GM23248 (cell line): Measurements from ENCODE around the gene SIGLEC1. TPM values are rescaled to one million over a fixed set of nuclear protein-coding genes. Genes with fewer than 3 reads are reported as not detected.

ENCODE experiments used
- DNase-seq: peaks from one replicate; pipeline ENCODE4 v3.0.0-alpha.2; 2015
- H2AFZ ChIP-seq: fragments of 200-600 bp; sonication (generic); 2 replicates; pipeline ENCODE4 v1.6.1; 2016; ENCODE audit warnings: antibody characterized with exemption
- H3F3A ChIP-seq: fragments of 200-600 bp; sonication (generic); 2 replicates; pipeline ENCODE4 v1.6.1; 2016; ENCODE audit warnings: mild to moderate bottlenecking, antibody characterized with exemption, mixed run types; ENCODE audit not compliant: insufficient read depth
- H3K27ac ChIP-seq: fragments of 200-600 bp; sonication (generic); 2 replicates; pipeline ENCODE4 v1.5.1; 2016; ENCODE audit warnings: mild to moderate bottlenecking
- H3K27me3 ChIP-seq: fragments of 200-600 bp; sonication (generic); replicated peaks from 2 replicates; pipeline ENCODE4 v1.6.1; 2016; ENCODE audit warnings: mild to moderate bottlenecking; ENCODE audit not compliant: insufficient read depth
- H3K36me3 ChIP-seq: fragments of 200-600 bp; sonication (generic); 2 replicates; pipeline ENCODE4 v1.6.1; 2016; ENCODE audit warnings: low read depth, mild to moderate bottlenecking
- H3K4me1 ChIP-seq: fragments of 200-600 bp; sonication (generic); 2 replicates; pipeline ENCODE4 v1.6.1; 2016; ENCODE audit warnings: mild to moderate bottlenecking; ENCODE audit not compliant: insufficient read depth
- H3K4me2 ChIP-seq: fragments of 200-600 bp; sonication (generic); one replicate; pipeline ENCODE4 v1.6.1; 2016; ENCODE audit warnings: mild to moderate bottlenecking; ENCODE audit not compliant: unreplicated experiment
- H3K4me3 ChIP-seq: fragments of 200-600 bp; sonication (generic); 2 replicates; pipeline ENCODE4 v1.5.1; 2016; ENCODE audit warnings: mild to moderate bottlenecking
- H3K79me2 ChIP-seq: fragments of 200-600 bp; sonication (generic); 2 replicates; pipeline ENCODE4 v1.6.1; 2016; ENCODE audit warnings: mild to moderate bottlenecking; ENCODE audit not compliant: insufficient read depth
- H3K9ac ChIP-seq: fragments of 200-600 bp; sonication (generic); 2 replicates; pipeline ENCODE4 v1.6.1; 2016; ENCODE audit warnings: mild to moderate bottlenecking
- H3K9me2 ChIP-seq: fragments of 200-600 bp; sonication (generic); 2 replicates; pipeline ENCODE4 v1.6.1; 2016; ENCODE audit warnings: mixed run types, mild to moderate bottlenecking, moderate library complexity; ENCODE audit not compliant: insufficient read depth
- H3K9me3 ChIP-seq: fragments of 200-600 bp; sonication (generic); one replicate; pipeline ENCODE4 v1.6.1; 2017; ENCODE audit warnings: low read depth
- H4K20me1 ChIP-seq: fragments of 200-600 bp; sonication (generic); 2 replicates; pipeline ENCODE4 v1.6.0; 2016; ENCODE audit not compliant: insufficient read depth
- EZH2 ChIP-seq: fragments of 200-600 bp; sonication (generic); IDR thresholded peaks from 2 replicates; pipeline ENCODE4 v1.6.1; 2018; ENCODE audit warnings: antibody characterized with exemption, mild to moderate bottlenecking; ENCODE audit not compliant: insufficient read depth, poor library complexity, severe bottlenecking
- EZH2phosphoT487 ChIP-seq: fragments of 200-600 bp; sonication (generic); IDR thresholded peaks from 2 replicates; pipeline ENCODE4 v1.6.1; 2018; ENCODE audit warnings: antibody characterized with exemption, moderate library complexity, mild to moderate bottlenecking, low read depth; ENCODE audit not compliant: insufficient read depth
- WGBS, 2 experiments: methylation state at CpG; one replicate each; pipeline ENCODE4 v1.1.6; 2015 to 2017; ENCODE audit warnings: low lambda C conversion rate in 2 of 2, low coverage in 1 of 2; ENCODE audit errors: missing lambda C conversion rate in 2 of 2; 5-methylcytosine and 5-hydroxymethylcytosine counted together
- in situ Hi-C: fragments of 300-500 bp; cut with MboI; formaldehyde crosslinking; loops from 2 replicates; pipeline ENCODE4 v1.15.0; 2020
- polyA plus RNA-seq: library from polyadenylated mRNA; unstranded; fragments of >200 nt; fragmentation: Nextera tagmentation; extraction: Ambion mirVana; gene quantifications from 2 replicates; pipeline ENCODE4 v1.2.1, GENCODE V29; 2016
- total RNA-seq: library from RNA; depleted of rRNA; stranded (reverse); fragments of >200 nt; shearing (Covaris generic); gene quantifications from 2 replicates; pipeline ENCODE4 v1.2.3, GENCODE V29; 2014

SIGLEC1 gene
- total and polyA plus RNA-seq, 2 experiments from 2014 or later, result not detected

DNA sequence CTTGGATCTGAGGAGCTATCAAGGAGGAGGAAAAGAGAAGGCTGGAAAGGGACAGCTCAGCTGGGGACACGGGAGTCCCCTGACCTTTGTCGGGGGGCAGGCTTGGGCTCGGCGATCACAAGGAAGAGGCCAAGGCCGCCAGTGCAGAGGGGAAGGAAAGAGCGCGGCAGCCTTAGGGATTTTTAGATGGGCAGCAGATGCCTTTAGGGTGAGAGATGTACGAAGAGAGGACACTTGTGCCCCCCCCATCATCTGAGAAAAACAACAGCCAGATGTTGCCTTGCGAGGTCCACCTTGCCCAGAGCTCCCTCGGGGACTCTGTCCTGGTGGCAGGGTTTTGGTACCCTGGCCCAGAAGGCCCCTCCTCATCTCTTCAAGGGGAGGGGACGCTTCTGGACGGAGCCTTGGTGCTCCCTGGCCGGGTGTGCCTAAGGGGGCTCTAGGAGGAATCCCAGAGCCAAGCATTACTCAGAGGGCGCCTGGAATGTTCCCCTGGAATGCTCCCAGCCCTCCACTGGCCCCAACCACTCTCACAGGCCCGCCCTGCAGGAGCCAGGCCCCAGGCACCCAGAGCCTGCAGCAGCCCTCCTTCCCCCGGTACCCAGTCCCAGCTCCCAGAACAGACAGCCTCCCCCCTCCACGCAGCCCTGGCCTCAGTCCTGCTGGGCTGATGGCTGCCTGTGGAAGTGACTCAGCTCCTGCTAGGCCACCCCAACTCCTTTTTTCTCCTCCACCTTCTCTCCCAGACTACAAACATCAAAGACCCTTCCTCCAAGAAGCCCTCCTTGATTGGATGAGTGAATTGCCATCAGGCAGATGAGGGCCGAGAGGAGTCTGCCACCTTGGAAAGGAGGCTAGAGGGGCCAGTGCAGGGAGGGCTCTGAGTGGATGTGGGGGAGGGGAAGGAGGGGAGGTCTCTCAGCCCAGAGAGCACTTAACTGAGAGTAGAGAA lies 32.4 kb downstream of the SIGLEC1 start:
- H3K9me3 ChIP-seq, result no peaks in the 10 kb centered on the region
- no peaks in the 10 kb centered on the region for H3K79me2 ChIP-seq
- no peaks in the 10 kb centered on the region for H3K9me2 ChIP-seq
- WGBS, 2 experiments, result 3 to 6% methylated on average over 17 to 18 of the region's 18 CpGs
- no peaks in the 10 kb centered on the region for H3K36me3 ChIP-seq
- TF ChIP-seq EZH2phosphoT487, result no peak
- TF ChIP-seq EZH2, result no peak
- peak; percentile 91 for DNase-seq
- peak overlapping the region; percentile 56 for H2AFZ ChIP-seq
- peak overlapping the region; percentile 73 for H3K27ac ChIP-seq
- in situ Hi-C loops, result no loop called here
- peaks cover 40% of the 10 kb centered on the region for H3K4me1 ChIP-seq
- peaks cover 8% of the 10 kb centered on the region; the same call in 1 of the 2 replicates for H3F3A ChIP-seq
- peak overlapping the region; percentile 84 for H3K4me2 ChIP-seq
- peak overlapping the region; percentile 73 for H3K4me3 ChIP-seq
- no peaks in the 10 kb centered on the region for H3K27me3 ChIP-seq
- peak overlapping the region; percentile 71 for H3K9ac ChIP-seq
- H4K20me1 ChIP-seq, result no peaks in the 10 kb centered on the region

DNA sequence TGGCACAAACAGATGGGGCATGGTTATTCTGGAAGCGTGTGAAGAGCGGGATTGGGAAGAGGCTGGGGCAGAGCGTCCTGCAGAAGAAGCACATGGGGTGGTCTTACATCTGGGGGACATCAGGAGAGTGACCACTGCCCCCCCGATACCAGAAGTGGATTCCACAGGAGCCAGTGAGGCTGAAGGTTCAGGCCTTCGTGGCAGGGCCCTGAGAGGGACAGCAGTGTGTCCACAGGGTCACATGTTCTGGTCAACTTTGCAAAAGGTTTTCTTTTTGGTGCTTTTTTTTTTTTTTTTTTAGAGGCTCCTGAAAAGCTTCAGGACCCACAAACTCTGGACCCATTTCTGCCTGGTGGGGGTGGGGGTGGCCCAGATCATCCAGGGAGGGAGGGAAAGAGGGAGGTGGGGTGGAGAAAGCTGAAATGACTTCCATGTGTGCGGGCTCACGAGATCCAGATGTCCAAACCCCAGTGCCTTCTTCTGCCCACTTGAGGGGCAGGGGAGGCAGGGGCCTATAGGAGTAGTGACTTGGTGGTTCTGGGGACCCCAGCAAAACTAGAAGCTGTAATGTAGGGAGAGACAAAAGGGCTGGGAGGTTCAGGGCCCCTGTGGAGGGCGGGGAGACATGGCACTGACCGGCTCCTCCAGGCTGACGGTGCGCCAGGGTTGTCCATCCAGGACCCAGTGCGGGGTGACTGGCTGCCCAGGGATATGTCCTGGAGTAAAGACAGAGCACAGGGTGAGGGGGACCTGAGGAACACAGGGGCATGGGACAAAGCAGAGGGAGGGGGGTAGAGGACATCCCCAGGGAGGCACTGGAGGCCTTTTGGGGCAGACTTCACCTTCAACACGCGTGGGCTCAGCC lies 33.3 kb downstream of the SIGLEC1 start:
- Histone ChIP-seq H3K9ac (peak overlapping the region; percentile 71), H3K27ac (peak overlapping the region; percentile 73), H3F3A (peaks cover 8% of the 10 kb centered on the region; the same call in 1 of the 2 replicates), H4K20me1 (no peaks in the 10 kb centered on the region), H3K4me1 (peaks cover 40% of the 10 kb centered on the region), H3K79me2 (no peaks in the 10 kb centered on the region), H3K4me3 (peak overlapping the region; percentile 73), H2AFZ (peak overlapping the region; percentile 56), H3K4me2 (peak overlapping the region; percentile 84), H3K9me2 (no peaks in the 10 kb centered on the region), H3K27me3 (no peaks in the 10 kb centered on the region), H3K9me3 (no peaks in the 10 kb centered on the region), H3K36me3 (no peaks in the 10 kb centered on the region)
- 22 to 26% methylated on average over 12 to 14 of the region's 14 CpGs for WGBS, 2 experiments
- in situ Hi-C loops, result no loop called here
- peak; percentile 55 for DNase-seq
- TF ChIP-seq EZH2, result no peak
- TF ChIP-seq EZH2phosphoT487, result no peak

DNA sequence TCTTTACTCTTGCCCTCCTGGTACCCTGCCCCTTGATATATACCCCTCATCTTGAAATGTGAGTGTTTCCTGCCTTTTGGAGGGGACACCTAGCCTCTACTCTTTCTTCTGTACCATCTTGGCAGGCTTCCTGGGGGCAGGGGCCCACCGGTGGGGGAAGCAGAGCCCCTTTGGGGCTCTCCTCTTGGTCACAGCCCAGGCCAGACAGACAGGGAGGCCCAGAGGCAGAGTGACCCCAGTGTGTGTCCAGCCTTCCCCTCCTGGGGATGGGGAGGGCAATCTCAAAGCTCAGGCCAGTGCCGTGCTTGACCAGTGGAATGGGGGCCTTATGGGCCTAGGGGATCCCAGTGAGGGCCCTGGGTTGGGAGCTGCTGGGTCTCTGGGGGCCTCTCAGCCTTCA lies 34.2 kb downstream of the SIGLEC1 start:
- no peak overlapping the region for H3K4me2 ChIP-seq
- H3K9me2 ChIP-seq, result no peaks in the 10 kb centered on the region
- no peak overlapping the region for H3K9ac ChIP-seq
- no peak overlapping the region for H2AFZ ChIP-seq
- peaks cover 8% of the 10 kb centered on the region; the same call in 1 of the 2 replicates for H3F3A ChIP-seq
- no peaks in the 10 kb centered on the region for H3K9me3 ChIP-seq
- H3K79me2 ChIP-seq, result no peaks in the 10 kb centered on the region
- no peak overlapping the region for H3K4me3 ChIP-seq
- in situ Hi-C loops, result no loop called here
- DNase-seq, result no peak
- H3K4me1 ChIP-seq, result peaks cover 40% of the 10 kb centered on the region
- no peaks in the 10 kb centered on the region for H3K36me3 ChIP-seq
- H4K20me1 ChIP-seq, result no peaks in the 10 kb centered on the region
- TF ChIP-seq EZH2phosphoT487 (no peak), EZH2 (no peak)
- no peaks in the 10 kb centered on the region for H3K27me3 ChIP-seq
- 42 to 50% methylated on average over 2 of the region's 2 CpGs for WGBS, 2 experiments
- no peak overlapping the region for H3K27ac ChIP-seq

DNA sequence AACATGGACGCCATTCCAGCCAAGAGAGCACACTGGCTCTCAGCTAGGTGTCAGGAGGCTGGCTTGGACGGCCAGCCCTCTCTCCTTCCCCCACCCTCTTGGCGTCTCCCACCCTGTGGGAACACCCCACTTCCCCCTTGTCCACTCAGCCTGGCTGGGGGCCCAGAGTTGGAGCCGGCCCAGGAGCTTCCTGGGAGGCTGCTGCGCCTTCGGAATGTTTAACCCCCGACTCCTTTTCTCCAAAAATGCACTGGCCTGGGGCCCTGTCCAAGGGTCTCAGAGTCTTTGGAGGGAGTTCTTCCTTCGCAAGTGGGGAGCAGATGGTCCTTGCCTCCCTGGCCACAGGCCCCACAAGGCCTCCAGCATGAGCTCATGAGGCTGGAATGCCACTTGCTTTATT lies 34.7 kb downstream of the SIGLEC1 start:
- Histone ChIP-seq H3K4me3 (no peak overlapping the region), H3K4me2 (no peak overlapping the region), H3F3A (peaks cover 8% of the 10 kb centered on the region; the same call in 1 of the 2 replicates), H4K20me1 (no peaks in the 10 kb centered on the region), H3K27ac (no peak overlapping the region), H3K9me2 (no peaks in the 10 kb centered on the region), H3K79me2 (no peaks in the 10 kb centered on the region), H3K4me1 (peaks cover 40% of the 10 kb centered on the region), H3K9ac (no peak overlapping the region), H3K9me3 (no peaks in the 10 kb centered on the region), H2AFZ (no peak overlapping the region), H3K27me3 (no peaks in the 10 kb centered on the region), H3K36me3 (no peaks in the 10 kb centered on the region)
- in situ Hi-C loops, result no loop called here
- TF ChIP-seq EZH2phosphoT487 (no peak), EZH2 (no peak)
- WGBS, 2 experiments, result 23 to 35% methylated on average over 8 of the region's 8 CpGs
- peak; percentile 45 for DNase-seq
